Right cardiac atrium (tissue), 5 donors: ENCODE measurements around the gene CKAP2L. TPM values are rescaled to one million over a fixed set of nuclear protein-coding genes. Genes with fewer than 3 reads are reported as not detected.

Experiments used
- ATAC-seq, 2 donors: fragments of 200-7000 bp; cut with Tn5 transposase; one replicate each; pipeline versions ENCODE4 v1.8.0 to v1.9.1; 2020; ENCODE audit warnings: moderate library complexity in 2 of 2, mild to moderate bottlenecking in 1 of 2
- DNase-seq, 3 donors: peaks; one replicate each; pipeline ENCODE4 v3.0.0-alpha.2; 2020
- H3K27ac ChIP-seq: one replicate; pipeline ENCODE4 v1.5.1; 2013; ENCODE audit warnings: mild to moderate bottlenecking, low read length, control low read depth, moderate library complexity
- H3K27me3 ChIP-seq: one replicate; pipeline ENCODE4 v1.6.1; 2013; ENCODE audit not compliant: control insufficient read depth, insufficient read depth
- H3K4me1 ChIP-seq: one replicate; pipeline ENCODE4 v1.6.1; 2013; ENCODE audit warnings: low read length; ENCODE audit not compliant: control insufficient read depth, insufficient read depth
- H3K4me3 ChIP-seq: one replicate; pipeline ENCODE4 v1.5.1; 2013; ENCODE audit warnings: low read length, control low read depth
- H3K9me3 ChIP-seq: one replicate; pipeline ENCODE4 v1.6.1; 2013; ENCODE audit warnings: low read length; ENCODE audit not compliant: control insufficient read depth
- WGBS: extraction: QIAGEN DNeasy Blood & Tissue Kit; methylation state at CpG from one replicate; pipeline ENCODE4 v1.1.7; 2013; 5-methylcytosine and 5-hydroxymethylcytosine counted together
- intact Hi-C, 4 donors: fragments of 100-400 bp; cut with DNase I; formaldehyde crosslinking; loops; one replicate each; pipeline versions ENCODE4 v1.11.0 to v1.14.0; 2022 to 2023
- polyA plus RNA-seq: library from polyadenylated mRNA; stranded (reverse); fragments of 200-250 nt; gene quantifications from one replicate; pipeline ENCODE4 v1.2.3, GENCODE V29; 2013
- total RNA-seq, 4 donors: library from RNA; stranded (reverse); fragmentation: NEBNext Ultra II Directional; extraction: Animal tissue kit (Norgen Biotek cat#: 25700); gene quantifications; one replicate each; pipeline ENCODE4 v1.2.1, GENCODE V29; 2021
- donor health status: healthy with polysubstance abuse.
- donor health status: DM: no; HTN: yes; CAD: no.
- donor health status: DM: no; HTN: no; CAD: no.
- donor health status: DM: no; HTN: yes; CAD: no; lungs with severe emphysema.
- donor health status: DM: yes; HTN: yes; CAD: no.

CKAP2L gene
- total and polyA plus RNA-seq, 5 donors = 0.26 to 0.46 TPM; not detected in 3

DNA sequence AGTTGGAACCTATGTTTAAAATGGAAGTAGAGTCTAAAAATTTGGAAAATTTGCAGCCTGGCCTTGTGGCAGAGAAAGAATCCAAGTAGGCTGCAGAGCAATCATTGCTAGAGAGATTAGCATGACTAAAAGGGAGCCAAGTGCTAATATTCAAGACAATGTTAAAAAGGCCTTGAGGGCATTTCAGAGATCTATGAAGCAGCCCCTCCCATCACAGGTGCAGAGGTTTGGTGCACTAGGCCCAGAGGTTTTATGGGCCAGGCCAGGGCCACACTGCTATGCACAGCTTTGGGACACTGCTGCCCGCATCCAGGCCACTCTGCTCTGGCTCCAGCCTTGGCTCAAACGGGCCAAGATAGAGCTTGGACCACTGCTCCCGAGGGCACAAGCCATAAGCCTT, 26.6 kb upstream of the CKAP2L start:
- ATAC-seq = no peak
- H3K9me3 ChIP-seq = no peaks in the 10 kb centered on the region
- H3K27ac ChIP-seq = no peak overlapping the region
- H3K4me1 ChIP-seq = peaks cover 5% of the 10 kb centered on the region
- DNase-seq = no peak
- intact Hi-C loops = no loop called here
- 93% methylated on average over 3 of the region's 3 CpGs for WGBS
- H3K27me3 ChIP-seq = no peaks in the 10 kb centered on the region
- no peak overlapping the region for H3K4me3 ChIP-seq

DNA sequence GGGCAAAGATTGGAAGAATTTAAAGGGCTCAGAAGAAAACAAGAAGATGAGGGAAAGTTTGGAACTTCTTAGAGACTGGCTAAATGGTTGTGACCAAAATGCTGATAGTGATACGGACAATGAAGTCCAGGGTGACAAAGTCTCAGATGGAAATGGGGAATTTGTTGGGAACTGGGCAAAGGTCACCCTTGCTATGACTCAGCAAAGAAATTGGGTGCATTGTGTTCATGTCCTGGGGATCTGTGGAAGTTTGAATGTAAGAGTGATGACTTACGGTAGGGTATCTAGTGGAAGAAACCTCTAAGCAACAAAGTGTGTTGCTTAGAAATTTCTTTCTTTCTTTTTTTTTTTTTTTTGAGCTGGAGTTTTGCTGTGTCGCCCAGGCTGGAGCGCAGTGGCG, 25.9 kb upstream of the CKAP2L start:
- Histone ChIP-seq H3K27me3 (no peaks in the 10 kb centered on the region), H3K4me1 (peaks cover 5% of the 10 kb centered on the region), H3K27ac (no peak overlapping the region), H3K9me3 (no peaks in the 10 kb centered on the region), H3K4me3 (no peak overlapping the region)
- 96% methylated on average over 5 of the region's 5 CpGs for WGBS
- ATAC-seq = no peak
- intact Hi-C loops = no loop called here
- DNase-seq = no peak

DNA sequence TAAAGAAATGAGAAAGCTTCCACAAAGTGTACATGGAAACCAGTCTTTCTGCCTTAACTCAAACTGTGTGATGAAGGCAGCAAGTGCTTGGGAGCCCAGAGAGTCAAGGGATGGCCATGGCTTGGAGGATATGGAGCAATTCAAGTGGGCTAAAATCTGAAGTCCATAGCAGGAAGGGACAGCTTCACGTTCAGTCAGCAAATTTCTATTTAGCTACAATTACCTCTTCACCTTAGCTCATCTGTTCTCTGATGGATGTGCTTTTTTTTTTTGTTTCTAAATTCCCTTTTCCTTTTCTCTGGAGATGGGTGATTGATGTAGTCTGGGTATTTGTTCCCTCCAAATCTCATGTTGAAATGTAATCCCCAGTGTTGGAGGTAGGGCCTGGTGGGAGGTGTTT, 24.8 kb upstream of the CKAP2L start:
- H3K9me3 ChIP-seq = no peaks in the 10 kb centered on the region
- H3K4me3 ChIP-seq = no peak overlapping the region
- H3K27ac ChIP-seq = no peak overlapping the region
- H3K4me1 ChIP-seq = peaks cover 1% of the 10 kb centered on the region
- intact Hi-C loops = no loop called here
- 90% methylated on average over 1 of the region's 1 CpG for WGBS
- DNase-seq (no peak), ATAC-seq (no peak)
- no peaks in the 10 kb centered on the region for H3K27me3 ChIP-seq

DNA sequence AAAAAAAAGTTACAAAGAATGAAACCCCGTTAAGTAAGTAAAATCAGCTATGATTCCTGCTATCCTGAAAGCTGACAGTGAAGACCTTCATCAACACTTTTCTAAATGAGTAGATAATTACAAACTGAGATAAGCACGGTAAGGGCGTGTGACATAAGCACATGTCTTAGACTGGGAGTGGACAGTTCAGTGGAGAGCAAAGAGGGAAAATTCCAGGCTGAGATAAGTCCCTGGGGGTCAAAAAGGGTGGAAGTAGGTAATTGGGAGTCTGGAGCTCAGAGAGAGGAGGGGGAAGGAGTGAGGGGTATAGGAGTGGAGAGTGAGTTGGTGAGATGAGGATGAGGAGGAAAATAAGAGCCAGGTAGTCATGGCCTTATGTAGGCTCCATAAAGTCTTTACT, 24.2 kb upstream of the CKAP2L start:
- no peak overlapping the region for H3K27ac ChIP-seq
- no peaks in the 10 kb centered on the region for H3K9me3 ChIP-seq
- H3K4me3 ChIP-seq = no peak overlapping the region
- H3K27me3 ChIP-seq = no peaks in the 10 kb centered on the region
- WGBS = 39% methylated on average over 3 of the region's 3 CpGs
- DNase-seq = no peak
- ATAC-seq = no peak
- intact Hi-C loops = no loop called here
- no peaks in the 10 kb centered on the region for H3K4me1 ChIP-seq

DNA sequence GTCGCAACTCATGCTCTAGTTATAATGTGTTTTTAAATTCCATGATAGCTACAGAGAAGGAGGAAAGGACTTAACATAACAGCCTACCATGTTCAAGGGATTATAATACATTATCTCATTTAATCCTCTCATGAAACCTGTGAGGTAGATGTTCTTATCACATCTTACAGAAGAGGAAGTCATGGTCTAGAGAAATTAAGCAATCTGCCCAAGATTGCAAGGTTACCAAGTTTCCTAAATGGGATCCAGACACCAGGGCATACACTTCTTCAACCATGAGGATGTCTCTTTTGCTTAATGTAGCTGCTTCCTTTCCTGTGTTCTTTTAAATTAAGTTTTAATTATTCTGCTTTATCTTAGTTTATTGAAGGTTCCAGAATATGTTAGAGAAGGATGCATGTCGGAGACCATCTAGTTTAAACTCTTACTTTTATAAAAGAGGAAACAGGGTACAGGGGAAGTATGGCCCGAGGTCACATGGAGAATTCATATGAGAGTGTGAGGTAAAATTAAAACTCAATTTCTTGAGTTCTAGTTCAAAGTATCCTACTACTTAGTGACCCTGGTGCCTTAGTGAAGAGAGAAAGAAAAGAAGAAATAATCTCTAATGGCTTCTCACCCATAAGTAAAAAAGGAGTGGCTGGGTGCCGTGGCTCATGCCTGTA, 23.5 kb upstream of the CKAP2L start:
- H3K27ac ChIP-seq = no peak overlapping the region
- H3K4me1 ChIP-seq = no peaks in the 10 kb centered on the region
- H3K4me3 ChIP-seq = no peak overlapping the region
- H3K27me3 ChIP-seq = no peaks in the 10 kb centered on the region
- ATAC-seq = no peak
- intact Hi-C loops = no loop called here
- DNase-seq = no peak
- 83% methylated on average over 4 of the region's 4 CpGs for WGBS
- H3K9me3 ChIP-seq = no peaks in the 10 kb centered on the region

DNA sequence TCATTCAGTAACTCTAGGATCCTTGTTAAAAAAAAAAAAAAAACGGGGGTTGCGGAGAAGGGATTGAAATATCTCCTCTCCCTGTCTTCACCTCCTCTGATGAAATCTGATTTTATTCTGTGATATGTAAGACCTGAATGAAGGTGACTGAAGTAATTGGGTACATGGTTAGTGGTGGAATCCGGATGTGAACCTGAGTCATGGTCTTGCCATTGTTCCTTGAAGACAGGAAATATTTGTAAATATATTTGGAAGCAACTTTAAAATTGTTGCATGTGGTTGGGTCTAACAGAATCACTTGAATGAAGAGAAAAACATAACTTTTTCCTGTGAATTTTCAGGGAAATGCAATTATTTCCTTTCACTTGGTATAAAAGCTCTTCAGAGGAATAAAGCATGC, 22.9 kb upstream of the CKAP2L start:
- no peak for ATAC-seq
- Histone ChIP-seq H3K9me3 (no peaks in the 10 kb centered on the region), H3K4me1 (no peaks in the 10 kb centered on the region), H3K4me3 (no peak overlapping the region), H3K27me3 (no peaks in the 10 kb centered on the region), H3K27ac (no peak overlapping the region)
- DNase-seq = no peak
- WGBS = 62% methylated on average over 3 of the region's 3 CpGs
- intact Hi-C loops = no loop called here

DNA sequence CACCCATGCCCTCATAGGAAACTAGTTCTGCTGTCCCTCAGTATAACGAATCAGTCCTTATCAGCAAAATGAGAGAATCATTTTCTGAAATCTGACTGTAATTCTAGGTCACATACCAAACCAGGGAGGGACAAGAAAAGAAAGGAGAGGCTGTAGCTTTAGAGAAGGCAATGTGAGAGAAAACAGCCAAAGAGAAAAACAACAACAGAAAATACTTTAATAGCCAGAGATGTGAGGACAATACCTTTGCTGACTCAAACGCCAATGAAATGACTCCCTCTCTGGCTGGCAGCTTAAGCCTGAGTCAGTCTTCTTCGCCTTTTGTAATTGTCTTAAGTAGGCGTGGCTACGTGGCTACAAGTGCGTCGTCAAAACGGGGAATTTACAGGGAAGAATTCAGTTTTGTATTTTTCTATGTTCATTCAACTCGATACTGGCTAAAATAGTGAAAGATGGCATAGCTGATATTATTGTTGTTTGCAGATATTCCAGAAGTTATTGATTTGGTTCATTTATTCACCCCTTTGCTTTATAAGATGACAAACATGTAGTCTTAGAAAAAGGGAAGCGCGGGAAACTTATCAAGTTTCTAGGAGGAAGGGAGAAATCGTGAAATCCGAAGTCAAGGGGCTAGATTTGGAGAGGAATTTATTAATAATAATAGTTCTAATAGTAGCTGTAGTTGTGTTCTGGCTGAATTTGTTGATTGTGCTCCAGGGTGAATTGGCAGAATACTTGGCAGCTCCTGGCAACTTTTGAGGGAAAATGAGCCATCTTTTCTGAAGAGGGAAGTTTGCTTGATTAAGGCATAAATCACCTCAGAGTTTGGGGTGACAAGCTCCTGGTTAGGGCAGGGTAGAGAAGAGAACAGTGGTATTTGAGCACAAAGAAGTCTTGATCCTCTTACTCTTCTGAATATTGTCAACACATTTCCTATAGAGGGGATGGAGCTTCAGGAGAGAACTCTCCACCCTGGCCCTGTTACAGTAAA, 20.1 kb upstream of the CKAP2L start, which contains the start of gene IL1A:
Gene IL1A (minus strand): TSS at position 295 of the 991 bp plus-strand sequence. CDS start 723 bp downstream, outside the sequence.
- Histone ChIP-seq H3K4me3 (no peak within 1 kb of the TSS), H3K9me3 (no peaks in the 10 kb centered on the region), H3K27me3 (no peaks in the 10 kb centered on the region), H3K4me1 (no peaks in the 10 kb centered on the region), H3K27ac (no peak within 1 kb of the TSS)
- whole genome bisulfite sequencing = 44% methylated on average over 13 of the region's 13 CpGs
- ATAC-seq (no peak), DNase-seq (no peak)
- intact Hi-C loops = no loop called here

GRCh38 chr2:112783187-112783714, 18.8 kb upstream of the CKAP2L start:
- ATAC-seq = no peak
- intact Hi-C loops = no loop called here

GRCh38 chr2:112782234-112782799, 17.9 kb upstream of the CKAP2L start:
- no peak for ATAC-seq
- Histone ChIP-seq H3K4me3 (no peak overlapping the region), H3K4me1 (no peaks in the 10 kb centered on the region), H3K27ac (no peak overlapping the region), H3K9me3 (no peaks in the 10 kb centered on the region), H3K27me3 (no peaks in the 10 kb centered on the region)
- no peak for DNase-seq
- intact Hi-C loops = no loop called here
- 93% methylated on average over 3 of the region's 3 CpGs for WGBS

More at GRCh38 chr2:112783187-112783714, 18.8 kb upstream of the CKAP2L start:
- DNase-seq = no peak
- Histone ChIP-seq H3K27me3 (no peaks in the 10 kb centered on the region), H3K4me1 (no peaks in the 10 kb centered on the region), H3K27ac (no peak overlapping the region), H3K9me3 (no peaks in the 10 kb centered on the region), H3K4me3 (no peak overlapping the region)
- WGBS = 91% methylated on average over 3 of the region's 3 CpGs

DNA sequence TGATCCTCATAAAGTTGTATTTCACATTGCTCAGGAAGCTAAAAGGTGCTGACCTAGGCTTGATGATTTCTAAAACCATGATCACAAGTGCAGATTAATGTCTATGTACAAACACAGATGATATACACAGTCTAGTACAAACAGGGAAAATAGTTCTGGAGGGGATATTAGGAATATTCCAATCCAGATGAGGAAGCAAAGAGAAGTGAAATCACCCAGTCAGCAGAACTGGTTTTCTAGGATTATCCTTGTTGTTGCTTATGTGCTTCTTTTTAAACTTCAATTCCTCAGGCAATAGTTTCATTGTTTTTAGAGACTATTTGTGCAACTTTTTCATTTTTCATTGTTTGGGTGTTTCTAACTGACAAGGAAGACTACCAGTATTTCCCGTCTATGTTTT, 15.2 kb upstream of the CKAP2L start:
- intact Hi-C loops = no loop called here
- Histone ChIP-seq H3K9me3 (no peaks in the 10 kb centered on the region), H3K27me3 (no peaks in the 10 kb centered on the region), H3K4me3 (no peak overlapping the region), H3K4me1 (no peaks in the 10 kb centered on the region), H3K27ac (no peak overlapping the region)
- WGBS = 90% methylated on average over 1 of the region's 1 CpG
- ATAC-seq (no peak), DNase-seq (no peak)

DNA sequence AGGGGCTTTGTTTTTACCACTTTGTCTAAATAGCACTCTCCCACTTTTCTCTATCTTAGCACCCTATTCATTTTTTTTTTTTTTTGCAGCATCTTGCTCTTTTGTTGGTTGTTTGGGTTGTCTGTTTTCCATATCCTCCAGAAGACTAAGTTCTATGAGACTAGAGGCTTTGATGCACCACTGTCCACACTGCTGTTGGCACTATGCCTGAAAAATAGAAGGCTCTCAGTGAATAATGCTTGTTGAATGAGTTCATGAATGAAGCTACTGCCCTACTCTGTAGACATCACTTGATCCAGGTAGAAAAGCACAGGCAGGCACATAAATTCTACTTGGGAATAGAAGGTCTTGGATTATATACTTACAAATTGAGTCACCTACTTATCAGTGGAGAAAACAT, 12.6 kb upstream of the CKAP2L start:
- Histone ChIP-seq H3K4me1 (no peaks in the 10 kb centered on the region), H3K27me3 (no peaks in the 10 kb centered on the region), H3K27ac (no peak overlapping the region), H3K9me3 (no peaks in the 10 kb centered on the region), H3K4me3 (no peak overlapping the region)
- DNase-seq (no peak), ATAC-seq (no peak)
- intact Hi-C loops = no loop called here
